ENCODE data around the gene S100A10.
A peak's percentile ranks its signal among the peaks of the same experiment; 100 is the strongest.

S100A10 gene

DNA sequence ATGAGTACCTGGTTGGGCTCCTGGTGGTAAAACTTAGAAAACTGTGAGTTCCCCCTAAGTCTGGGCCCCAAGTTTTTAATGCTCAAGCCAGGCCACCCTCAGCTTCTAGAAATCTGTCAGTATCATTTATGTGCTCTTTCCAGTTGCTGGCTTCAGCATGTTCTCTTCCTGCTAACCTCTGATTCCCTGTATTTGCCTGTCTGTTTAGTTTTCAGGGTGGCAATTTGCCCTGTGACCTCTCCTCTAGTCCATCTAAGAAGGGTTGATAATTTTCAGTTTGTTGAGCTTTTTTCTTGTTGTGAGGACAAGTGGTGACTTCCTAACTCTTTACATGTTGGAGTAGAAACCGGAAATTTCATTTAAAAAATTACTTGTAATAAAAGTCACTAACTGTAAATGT is 16.0 kb upstream of the S100A10 start:
- no peak for DNase-seq

DNA sequence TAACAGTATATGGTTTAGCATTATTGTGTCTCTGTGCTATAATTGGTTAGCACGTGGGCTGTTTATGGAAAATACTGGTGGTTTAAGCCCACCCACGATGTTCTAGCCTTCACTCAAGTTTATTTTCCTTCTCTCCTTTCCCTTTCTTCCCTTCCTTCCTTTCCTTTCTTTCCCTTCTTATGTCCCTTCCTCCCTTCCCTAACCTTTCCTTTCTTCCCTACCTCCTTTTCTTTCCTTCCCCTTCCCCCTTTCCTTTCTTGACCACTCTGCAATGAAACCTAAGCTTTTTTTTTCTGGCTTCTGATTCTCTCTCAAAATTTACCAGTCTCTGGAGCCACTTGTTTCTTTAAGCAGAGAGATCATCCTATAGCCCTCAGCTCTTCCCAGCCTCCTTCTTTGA is 13.4 kb upstream of the S100A10 start:
- no peak for DNase-seq

DNA sequence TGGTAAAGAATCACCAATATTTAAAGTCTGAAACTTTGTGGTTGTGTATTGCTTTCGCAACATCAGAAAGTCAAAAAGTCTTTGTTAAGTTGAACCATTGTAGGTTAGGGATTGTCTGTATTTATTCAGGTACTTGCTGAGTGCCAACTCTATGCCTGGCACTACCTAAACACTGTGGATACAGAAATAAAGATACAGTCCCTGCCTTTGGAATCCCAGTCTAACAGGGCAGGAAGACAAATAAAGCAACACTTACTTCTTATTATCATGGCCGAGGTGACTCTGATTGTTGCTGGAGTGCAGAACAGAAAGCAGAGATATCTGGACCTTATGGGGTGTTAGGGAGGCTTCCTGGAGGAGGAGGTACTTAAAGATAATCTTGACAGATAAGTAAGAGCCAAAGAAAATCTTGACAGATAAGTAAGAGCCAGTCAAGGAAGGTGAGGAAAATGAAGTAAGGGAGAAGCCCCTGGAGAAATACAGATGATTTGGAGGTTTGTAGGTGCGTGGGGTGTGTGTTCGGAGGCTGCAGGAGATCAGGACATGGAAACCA is 11.8 kb upstream of the S100A10 start:
- DNase-seq: no peak

DNA sequence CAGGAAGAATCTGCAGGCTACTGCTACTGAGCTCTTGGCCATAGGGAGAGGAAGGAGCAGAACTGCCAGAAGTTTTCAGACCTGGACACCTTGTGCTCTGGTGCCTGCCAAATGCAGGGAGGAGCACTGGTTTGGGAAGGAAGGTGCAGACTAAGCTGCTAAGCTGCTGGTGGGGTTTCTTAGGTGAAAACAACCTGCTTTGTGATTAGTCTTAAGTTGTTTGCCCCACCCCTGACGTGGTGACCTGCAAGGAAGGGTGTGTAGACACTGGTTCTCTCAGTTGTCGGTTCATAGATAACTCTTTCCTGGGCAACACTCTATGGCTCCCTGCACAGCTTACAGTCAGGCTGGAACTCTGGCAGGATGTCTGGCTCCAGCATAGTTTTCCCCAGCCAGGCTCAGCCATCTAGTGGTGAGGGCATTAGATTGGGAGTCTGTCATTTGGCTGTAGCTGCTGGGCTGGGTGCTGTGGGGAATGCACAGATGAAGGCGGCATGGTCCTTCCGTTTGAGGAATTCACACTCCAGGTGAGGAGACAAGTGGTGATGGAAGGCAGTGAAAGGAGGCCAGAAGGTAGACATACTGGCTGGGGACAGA is 10.3 kb upstream of the S100A10 start:
- DNase-seq: peak; percentile 23

DNA sequence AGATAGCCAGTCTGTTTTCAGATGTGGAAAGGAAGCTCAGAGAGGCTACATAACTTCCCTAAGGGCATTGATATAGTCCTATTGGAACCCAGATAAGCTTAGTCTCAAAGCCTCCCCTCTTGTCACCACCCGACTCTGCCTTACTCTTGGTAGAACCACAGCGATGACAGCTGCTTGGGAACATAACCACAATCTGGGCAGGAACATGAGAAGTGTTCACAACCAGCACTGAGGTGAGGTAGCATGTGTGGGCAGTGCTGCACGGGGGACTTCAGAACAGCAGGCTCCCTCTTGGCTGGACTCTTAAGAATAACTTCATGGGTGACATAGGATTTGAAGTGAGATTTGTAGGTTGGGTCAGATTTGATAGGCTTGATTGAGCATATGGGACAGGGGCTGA is 9.3 kb upstream of the S100A10 start:
- no peak for DNase-seq

DNA sequence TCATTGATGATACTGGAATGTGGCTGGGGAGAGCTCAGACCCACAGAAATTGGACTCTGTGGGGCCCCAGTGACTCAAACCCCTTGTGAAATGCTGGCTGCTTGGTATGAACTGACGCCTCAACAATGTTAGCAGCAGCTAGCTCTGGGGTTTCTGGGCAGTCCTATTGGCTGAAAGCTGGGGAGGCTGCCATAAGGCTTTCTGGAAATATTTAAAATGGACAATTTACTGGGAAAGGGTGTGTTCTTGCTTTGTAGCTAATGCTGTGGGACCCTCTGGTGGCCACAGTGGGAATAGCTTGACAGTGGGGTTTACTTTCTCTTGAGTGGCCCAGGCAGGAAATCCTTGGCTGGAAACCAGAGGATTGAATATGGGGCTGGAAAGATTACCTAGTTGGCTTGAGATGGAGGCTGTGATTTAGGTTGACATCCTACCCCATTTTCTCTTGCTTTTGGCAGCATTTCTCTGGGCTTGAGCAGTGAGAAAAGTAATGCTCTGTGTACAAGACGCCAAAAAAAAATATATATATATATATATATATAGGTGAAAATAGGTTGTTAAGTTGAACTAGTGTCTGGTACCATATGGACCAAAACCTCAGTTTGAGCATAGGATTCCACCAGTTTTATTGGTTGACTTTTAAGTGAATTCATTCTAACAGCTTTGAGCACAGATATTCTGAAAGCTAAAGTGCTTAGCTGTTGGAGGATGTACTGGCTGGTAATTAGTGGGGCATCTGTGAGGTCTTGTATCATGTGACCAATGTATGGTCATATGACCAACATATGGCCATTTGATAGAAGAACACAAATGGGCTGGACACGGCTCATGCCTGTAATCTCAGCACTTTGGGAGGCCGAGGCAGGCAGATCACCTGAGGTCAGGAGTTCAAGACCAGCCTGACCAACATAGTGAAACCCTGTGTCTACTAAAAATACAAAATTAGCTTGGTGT is 8.2 kb upstream of the S100A10 start:
- DNase-seq: peak; percentile 95

DNA sequence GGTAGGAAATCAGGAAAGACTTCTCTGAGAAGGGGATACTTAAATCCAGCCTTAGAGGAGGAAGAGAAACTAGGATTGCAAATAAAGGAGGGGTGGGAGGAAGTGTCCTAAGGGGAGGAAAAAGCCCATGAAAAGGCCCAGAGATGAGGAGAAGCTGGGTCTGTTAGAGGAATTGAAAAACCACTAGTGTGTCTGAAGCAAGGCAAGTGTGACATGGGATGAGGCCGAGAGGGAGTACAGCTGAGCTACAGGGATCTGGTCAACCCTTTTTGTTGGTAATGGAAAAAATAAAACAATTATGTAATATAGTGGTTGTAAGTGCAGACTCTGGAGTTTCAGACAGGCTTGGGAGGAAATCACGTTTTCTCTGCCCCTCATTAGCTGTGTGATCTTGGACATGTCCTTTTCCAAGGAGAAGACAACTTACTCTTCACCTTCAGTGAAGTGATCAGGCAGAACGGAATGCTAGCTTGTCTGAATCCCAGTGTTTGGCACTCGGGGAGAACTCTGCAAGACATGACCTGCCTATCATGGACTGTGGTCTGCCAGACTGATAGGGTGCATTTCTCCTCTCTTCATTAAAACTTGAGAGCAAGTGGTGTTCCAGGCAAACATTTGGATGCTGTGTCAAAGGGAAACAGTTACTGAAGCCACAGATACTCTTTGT is 7.4 kb upstream of the S100A10 start:
- no peak for DNase-seq

DNA sequence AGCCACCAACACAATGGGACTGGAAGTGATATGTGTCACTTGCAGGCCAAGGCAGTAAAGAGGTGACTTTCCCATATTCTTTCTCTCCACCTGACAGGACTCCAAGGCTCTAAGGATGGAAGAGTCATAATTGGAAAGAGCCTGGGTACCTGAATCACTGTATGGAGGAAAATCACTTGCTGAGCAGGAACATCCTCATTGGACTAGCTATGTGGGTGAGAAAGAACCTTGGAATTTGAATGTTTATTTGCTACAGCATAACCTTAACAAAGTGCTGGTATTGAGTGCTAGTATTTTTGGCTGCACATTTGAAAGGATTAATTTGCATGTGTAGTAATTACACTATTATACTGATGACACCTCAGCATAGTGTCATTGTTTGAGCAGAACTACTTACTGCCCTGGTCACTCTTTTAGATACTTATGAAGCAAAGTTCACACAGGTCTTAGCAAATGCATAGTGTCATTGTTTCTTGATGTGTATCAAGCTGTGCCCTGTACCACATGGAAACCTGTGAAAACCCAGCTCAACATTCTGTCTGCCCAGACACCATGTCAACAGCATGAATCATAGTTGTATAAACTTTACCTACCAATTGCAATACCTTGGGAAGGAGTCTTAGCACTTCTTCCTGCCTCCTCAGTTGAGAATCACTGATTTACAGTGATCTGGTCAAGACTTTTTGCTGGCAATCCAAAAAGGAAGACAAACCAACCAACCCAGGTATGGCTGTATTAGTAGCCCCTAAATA is 5.1 kb upstream of the S100A10 start:
- peak; percentile 21 for DNase-seq

DNA sequence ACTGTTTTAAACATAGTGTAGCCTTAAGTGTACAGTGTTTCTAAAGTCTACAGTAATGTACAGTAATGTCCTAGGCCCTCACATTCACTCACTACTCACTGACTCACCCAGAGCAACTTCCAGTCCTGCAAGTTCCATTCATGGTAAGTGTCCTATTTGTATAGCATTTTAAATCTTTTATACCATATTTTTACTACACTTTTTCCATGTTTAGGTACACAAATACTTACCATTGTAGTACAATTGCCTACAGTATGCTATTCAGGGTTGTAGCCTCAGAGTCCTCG is 3.6 kb upstream of the S100A10 start:
- DNase-seq: no peak

DNA sequence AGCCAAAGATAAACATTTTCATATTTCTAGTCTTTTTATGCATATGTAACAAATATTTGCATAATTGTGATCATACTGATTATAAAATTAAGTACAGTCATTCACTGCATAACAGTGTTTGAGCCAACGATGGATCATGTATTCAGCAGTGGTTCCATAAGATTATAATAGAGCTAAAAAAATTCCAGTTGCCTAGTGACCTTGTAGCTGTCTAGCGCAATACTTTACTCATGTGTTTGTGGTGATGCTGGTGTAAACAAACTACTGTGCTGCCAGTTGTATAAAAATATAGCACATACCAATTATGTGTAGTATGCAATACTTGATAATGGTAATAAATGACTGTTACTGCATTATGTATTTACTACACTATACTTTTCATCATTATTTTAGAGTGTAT is 2.1 kb upstream of the S100A10 start:
- no peak for DNase-seq

DNA sequence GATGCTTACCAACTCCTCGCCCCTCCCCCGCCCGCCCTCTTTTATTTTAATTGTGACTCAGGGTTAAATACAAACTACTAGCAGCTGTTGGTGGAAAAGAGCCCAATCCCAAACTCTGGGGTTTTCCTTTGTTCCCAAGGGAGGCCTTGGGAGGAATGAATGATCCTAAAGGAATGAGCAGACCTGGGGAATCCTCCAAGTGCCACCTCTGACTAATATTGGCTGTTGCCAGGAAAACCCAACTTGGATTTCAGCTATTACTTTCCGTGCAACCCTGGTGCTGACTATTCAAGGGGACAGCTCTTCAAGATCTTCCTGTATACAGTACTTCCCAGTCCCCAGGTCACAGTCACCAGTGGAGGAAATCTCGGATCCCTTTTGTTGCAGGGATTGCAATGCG is 1.3 kb upstream of the S100A10 start:
- DNase-seq: peak; percentile 98

DNA sequence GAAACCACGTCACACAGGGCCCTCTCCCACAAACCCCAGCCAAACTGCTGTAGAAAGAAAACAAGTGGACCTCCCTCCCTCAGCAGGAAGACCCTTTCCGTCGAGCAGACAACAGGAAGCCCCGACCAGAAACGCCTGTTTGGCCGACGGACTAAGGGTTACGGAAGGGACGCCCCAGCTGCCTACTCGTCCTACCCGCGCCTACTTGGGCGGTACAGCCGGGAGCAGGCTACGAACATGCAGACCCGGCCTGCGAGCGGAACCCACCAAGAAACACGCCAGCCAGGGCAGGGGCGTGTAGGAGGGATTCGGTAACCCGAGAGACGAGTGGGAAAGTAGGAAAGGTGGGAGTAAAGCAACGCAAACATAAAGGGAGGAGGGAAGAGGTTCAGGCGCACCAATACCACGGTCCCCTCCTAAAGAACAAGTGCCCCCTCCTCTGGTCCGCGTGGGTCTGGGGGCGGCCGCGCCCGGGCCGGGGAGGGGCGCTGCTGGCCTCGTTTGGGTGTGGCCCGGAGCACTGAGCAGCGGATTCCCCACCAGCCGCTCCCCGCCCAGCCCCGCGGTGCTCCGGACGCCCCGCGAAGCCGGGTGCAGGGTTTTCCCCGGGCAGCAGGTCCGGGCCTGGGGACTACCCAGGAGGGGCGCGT is 450 bp downstream of the S100A10 start:
- peak; percentile 46 for DNase-seq

DNA sequence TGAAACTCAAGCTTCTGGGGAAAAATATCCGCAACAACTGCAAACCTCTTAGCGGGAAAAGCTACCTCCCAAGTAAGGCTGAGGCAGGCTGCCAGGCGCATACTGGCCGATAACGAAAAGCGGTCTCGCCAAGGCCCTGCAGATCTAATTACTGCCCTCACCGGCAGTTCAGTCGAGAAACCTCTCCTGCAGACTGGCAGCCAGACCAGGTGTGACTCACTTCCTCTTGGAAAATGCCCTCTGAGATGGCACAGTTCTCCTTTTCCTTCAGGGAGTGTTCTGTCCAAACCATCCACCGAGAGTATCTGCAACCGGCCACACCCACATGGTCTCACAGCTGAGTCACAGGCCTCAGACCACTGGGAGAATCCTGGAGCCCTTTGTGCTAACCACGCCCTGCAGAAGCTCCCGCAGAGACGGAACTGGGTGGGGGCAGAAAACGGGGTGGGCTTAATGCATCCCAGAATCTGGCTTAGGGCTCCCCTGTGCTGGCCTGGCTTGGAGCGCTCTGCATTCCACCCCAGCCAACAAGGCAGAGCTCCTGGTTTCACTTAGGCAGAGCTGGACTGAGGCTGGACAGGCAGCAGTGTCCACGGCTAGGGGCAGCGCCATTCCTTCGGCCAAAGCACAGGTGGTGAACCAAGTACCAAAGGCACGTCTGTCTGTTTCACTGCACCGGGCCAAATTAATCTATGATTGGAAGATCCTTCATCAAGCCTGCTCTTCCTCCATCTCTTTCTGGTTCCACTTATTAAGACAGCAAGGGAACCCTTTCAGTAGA is 1.2 kb downstream of the S100A10 start:
- DNase-seq: peak; percentile 99

DNA sequence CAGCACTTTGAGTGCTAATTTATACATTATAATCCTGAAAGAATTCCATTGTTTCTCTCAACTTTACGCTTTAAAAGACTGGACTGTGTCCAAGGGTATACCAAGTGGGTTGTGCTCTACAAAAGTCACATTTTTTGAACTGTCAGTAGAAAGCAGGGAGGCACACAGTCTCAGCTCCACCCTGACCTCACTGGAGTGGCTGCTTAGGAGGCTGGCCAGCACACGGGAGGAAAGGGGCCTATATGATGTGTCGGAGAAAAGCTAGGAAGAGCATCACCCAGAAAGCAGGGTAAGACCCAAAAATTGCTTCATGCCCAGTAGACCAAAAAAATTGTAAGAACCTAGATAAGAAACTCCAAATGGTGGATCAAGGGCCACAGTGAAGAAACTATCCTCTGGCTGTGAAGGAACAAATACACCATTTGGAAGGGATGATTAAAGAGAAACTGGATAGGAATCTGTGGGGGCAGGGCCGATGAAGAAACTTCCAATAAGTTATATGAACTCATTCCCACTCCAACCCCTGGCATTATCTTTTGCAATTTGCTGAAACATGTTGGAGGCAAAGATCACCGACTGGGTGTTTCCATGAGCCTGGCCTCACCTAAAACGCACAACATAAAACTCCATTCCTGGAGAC is 1.9 kb downstream of the S100A10 start:
- DNase-seq: no peak

DNA sequence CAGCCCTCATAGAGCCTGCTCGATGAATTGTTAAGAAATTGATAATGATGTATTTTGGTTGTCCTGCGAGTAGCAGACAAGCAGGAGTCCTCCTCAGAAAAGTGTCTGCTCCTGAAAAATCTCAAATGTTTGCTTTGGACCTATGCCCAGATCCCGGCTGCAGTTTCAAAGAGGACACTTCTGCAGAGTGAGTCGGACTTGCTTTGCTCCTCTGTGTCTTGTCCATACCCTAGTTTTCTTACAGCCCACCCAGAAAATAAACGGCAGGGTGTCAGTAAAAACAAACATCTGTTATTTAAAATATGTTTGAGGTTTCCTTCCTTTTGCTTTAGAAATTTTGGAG is 2.8 kb downstream of the S100A10 start:
- DNase-seq: peak; percentile 83

DNA sequence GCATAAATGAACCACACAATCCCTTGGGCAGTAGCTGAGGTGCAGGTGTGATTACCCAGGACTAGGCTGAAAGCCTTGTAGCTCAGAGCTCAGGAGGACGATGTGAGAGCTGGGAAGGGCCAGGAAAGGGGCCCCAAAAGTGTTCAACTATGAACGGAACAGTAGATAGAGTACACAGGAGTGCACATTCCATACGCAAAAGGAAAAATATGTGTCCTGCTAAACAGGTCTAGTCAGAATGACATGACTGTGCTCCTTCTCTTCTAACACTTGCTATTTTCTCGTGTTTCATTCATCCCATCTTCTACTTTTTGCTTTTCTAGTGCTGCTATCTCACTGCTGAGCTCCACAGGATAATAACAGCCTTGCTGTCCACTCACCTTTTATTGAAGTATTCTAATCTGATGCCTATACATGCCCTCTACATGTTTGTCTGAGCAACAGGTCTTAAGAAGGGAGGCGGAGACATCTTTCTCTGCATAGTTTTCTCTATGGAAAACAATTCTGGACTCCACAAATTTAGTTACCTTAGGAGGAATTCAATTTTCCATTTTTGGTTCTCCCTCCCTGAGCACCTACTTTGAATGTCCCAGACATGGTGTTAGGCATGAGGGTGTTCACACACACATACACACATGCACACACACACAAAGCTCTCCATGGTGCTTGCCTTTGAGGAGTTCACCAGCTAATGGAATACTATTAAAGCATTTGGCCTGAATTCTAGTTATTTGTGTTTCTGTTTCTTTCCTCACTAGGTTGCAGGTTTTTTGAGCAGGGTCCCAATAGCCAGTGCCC is 3.4 kb downstream of the S100A10 start:
- DNase-seq: no peak

DNA sequence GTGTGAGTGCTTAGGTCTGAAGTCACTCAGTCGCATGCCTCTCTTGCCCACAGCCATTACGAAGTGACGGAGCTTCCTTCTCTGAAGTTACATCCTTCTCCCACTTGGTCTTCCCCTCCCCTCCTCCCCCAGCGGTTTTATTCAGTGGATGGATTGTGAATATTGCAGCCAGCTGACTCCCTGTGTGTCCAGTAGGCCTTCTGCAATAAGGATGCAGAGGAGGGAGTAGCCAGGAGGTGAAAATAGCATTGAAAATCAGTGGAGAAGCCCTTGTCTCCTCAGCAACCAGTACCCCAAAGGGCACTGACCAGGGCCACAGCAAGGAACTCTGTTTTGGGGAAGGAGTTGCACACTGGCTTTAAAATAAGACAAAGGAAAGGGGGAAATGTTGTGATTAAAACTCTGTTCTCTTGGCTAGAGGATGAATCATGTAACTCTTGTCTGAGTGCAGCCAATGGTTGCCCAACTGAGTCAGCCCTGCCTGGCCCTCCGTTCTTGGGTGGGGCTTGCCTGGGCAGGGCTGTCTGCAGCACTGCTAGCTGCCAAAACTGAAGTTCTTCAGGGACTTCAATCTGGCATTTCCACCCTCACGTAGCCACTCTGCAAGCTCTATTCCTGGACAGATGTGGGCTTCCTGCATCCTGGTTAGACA is 4.3 kb downstream of the S100A10 start:
- peak; percentile 92 for DNase-seq

DNA sequence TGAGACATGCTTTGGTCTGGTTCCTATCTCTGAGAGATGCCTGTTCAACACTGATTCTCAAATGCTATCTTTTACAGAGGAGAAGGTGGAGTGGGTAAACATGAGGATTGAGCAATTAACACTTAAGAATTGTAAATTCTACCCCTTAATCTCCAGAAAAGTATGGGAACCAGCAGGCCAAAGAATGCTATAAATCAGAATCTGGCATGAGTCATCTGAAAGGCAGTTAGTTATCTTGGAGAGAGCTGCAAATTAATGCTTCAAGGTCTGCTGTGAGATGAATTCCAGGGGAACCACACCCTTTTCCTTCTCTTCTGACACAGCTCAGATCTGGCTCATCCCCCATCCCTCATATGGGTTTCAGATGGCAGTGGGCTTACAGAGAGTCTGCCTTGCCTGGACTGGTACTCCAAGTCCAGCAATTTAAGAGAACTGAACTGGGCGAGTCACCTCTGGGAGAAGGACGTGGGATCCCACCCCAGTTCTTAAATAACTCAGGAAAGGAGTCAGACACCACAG is 5.2 kb downstream of the S100A10 start:
- DNase-seq: peak; percentile 96

DNA sequence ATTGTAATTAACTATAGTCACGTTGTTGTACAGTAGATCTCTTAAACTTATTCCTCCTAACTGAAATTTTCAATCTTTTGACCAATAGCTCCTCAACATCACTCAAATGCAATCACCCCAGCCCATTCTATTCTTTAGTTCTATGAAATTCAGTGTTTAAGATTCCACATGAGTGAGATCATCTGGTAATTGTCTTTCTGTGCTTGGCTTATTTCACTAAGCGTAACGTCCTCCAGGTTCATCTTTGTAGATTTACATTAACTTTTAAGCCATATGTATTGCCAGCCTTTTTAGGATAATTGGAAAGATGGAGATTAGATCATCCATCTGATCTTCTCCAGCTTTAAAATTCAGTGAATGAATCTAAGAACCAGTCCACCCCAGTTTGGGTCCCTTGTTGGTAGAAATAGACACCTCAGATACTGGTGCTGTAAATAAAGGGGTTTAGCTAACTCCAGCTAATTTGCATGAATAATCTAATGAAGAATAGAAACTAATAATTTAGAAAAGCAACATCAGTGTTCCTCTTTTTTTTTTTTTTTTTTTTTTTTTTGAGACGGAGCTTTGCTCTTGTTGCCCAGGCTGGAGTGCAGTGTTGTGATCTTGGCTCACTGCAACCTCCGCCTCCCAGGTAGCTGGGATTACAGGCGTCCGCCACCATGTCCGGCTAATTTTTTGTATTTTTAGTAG is 7.0 kb downstream of the S100A10 start:
- DNase-seq: peak; percentile 52

Measured in EL (cell line).